Fibroblast of skin of right biceps (primary cell): ENCODE data around the gene RLIM.
"Not testable (repeated sequence)": the region's sequence is repeated elsewhere in the genome, so short reads cannot be mapped to it uniquely, and the experiment has no call there.

Experiments used
- DNase-seq: peaks from one replicate; pipeline ENCODE4 v3.0.0-alpha.2; 2013

The RLIM gene

DNA sequence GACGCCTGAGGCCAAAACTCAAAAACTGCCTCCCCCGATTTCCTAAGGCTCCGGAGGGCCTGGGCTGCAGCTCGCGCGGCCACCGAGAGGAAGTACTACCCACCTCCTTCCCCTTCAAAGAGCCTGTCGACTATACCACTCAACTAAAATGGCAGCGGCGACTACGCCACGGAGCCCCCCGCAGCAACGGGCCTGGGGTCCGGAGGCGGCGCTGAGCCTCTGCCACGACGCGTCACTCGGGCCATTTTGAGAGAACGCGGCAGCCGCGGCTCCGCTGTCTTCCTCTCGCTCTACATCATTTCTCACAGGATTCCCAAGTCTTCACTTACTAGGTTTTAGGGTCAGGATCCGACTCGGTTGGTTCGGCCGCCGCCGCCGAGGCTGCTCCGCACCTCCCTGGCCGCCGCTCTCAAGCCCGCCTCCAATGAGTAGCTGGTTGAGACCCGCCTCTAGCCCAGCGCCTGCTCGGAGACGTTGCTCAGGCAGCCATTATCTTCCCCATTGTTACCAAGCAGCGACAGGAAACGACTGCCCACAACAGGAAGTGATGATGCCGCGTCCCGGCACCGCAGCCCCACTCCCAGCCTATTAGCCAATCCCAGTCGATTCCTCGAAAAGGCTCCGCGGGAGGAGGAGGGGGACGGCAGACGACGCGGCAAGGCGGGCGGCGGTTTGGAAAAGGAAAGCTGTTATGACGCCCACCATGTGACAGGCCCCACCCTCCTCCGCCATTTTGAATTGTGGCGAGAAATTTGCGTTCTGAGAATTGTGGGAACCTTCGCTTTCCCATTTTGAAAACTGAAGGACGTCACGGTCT lies at the start of gene RLIM:
Gene RLIM, minus strand, starts transcription at position 532 of the 817 bp plus-strand sequence. CDS start 18,647 bp downstream, outside the sequence.
- peak; percentile 96 for DNase-seq

- DNase-seq = peak; percentile 29
Measured at GRCh38 chrX:74656079-74656745, 41.8 kb upstream of the RLIM start.

DNA sequence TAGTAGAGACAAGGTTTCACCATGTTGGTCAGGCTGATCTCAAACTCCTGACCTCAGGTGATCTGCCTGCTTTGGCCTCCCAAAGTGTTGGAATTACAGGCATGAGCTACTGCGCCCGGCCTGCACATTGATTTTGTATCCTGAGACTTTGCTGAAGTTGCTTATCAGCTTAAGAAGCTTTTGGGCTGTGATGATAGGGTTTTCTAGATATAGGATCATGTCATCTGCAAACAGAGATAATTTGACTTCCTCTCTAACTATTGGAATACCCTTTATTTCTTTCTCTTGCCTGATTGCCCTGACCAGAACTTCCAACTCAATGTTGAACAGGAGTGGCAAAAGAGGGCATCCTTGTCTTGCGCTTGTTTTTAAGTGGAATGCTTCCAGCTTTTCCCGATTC lies 40.5 kb upstream of the RLIM start:
- DNase-seq = not testable (repeated sequence)

- no peak for DNase-seq
Measured at GRCh38 chrX:74636749-74637314, 22.4 kb upstream of the RLIM start.

GRCh38 chrX:74613370-74614092 lies 893 bp downstream of the RLIM start:
- peak; percentile 43 for DNase-seq

GRCh38 chrX:74606799-74607198 lies 7.6 kb downstream of the RLIM start:
- DNase-seq = no peak

- no peak for DNase-seq
Measured at GRCh38 chrX:74606342-74606741, 8.1 kb downstream of the RLIM start.

DNA sequence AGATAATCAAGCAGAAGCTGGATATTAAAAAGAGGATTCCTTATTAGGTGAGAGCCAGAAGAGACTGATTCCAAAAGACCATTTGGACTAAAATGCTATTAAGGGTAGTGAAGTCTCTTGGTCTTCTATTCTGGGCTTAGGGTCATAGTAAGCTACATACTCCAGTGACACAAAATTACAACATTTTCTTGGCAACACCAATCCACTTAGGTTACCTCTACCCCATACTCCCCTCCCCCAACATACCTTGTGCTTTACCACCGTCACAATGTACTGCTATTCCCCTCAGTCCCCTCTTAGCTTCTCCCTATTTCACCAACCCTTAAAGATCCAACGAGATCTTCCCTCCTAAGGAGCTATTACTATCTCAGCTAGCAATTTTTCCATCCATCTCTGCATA lies 11.4 kb downstream of the RLIM start:
- DNase-seq = no peak

- DNase-seq = no peak
Measured at GRCh38 chrX:74602142-74602541, 12.3 kb downstream of the RLIM start.

- peak; percentile 2 for DNase-seq
Measured at GRCh38 chrX:74593593-74593992, 20.8 kb downstream of the RLIM start.

DNA sequence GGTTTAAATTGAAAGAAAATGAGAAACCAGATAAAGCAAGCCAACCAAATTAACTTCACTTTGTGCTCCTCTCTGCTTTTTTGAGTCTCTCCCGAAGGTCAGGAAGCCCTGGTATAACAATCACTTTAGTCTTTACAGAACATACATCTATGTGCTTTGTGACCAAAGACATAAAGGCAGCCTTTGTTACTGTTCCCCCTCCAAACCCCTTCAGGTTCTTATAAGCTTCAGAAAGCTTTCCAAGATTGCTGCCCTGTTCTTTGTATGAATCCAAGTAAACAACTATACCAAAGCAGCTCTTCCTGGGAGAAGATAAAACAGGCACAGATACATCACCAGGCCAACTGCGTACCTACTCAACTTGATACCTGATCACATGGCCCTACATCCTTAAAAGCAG lies 28.7 kb downstream of the RLIM start:
- no peak for DNase-seq

DNA sequence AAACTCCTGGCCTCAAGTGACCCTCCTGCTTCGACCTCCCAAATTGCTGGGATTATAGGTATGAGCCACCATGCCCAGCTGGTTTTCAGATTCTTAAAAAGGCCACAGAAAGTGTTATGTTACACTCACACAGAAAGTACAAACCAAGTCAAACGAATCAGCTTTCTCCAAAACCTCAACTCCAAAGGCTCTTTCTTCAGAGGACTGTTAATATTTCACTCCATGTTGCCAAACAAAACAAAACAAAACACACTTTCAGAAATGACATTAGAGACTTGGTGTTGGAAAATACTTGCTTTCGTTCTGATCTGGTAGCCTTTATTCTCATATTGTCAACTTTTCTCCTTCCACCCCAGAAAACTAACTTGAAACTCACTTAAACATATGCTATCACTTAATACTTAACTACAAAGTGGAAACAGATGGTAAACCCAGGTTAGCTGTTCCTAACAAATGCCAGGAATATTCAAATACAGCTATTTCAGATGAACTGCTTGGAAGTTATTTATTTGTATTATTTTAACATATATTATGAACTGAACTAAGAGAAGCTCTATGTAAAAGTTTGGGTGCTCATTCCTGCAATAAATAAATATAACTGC lies 34.7 kb downstream of the RLIM start:
- peak; percentile 15 for DNase-seq

GRCh38 chrX:74578137-74578536 lies 36.3 kb downstream of the RLIM start:
- DNase-seq = no peak

- DNase-seq = no peak
Measured at GRCh38 chrX:74557378-74557777, 57.0 kb downstream of the RLIM start.

- no peak for DNase-seq
Measured at GRCh38 chrX:74551934-74552333, 62.5 kb downstream of the RLIM start.

GRCh38 chrX:74550295-74550802 lies 64.1 kb downstream of the RLIM start:
- peak; percentile 68 for DNase-seq

DNA sequence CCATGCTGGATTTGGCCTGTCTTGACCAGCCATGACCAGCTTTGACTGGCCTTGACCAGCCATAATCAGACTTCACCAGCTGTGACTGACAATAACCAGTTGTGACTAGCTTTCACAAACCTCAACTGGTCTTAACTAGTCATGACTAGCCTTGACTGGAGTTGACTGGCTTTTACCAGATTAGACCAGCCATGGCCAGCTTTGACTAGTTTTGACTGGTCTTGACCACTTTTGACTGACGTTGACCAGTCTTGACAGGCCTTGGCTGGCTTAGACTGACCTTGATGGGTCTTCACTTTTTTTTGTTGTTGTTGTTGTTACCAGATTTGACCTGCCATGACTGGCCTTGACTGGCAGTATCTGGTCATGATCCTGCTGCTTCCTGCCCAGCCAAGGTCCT lies 67.4 kb downstream of the RLIM start:
- no peak for DNase-seq

DNA sequence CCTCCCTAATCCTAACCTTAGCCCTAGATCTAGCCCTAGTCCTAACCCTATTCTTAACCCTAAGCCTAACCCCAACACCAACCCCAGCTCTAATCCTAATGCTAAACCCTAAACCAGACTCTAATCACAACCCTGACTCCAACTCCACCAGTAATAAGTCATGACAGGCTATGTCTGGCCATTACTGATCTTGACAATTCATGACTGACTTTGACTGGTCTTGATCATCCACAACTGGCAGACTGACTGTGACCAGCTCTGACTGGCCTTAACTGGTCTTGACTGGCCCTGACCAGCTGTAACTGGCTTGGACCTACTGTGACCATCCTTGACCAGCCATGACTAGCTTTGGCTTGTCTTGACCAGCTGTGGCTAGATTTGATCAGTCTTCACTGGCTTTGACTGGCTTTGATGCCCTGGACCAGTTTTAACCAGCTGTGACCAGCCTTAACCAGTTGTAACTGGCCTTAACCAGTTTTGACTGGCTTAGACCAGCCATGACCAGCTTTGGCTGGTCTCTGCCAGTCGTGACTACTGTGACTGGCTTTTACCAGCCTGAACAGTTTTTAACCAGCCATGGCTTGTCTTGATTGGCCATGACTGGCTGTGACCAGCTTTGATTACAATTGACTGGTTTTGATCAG lies 68.4 kb downstream of the RLIM start:
- no peak for DNase-seq

DNA sequence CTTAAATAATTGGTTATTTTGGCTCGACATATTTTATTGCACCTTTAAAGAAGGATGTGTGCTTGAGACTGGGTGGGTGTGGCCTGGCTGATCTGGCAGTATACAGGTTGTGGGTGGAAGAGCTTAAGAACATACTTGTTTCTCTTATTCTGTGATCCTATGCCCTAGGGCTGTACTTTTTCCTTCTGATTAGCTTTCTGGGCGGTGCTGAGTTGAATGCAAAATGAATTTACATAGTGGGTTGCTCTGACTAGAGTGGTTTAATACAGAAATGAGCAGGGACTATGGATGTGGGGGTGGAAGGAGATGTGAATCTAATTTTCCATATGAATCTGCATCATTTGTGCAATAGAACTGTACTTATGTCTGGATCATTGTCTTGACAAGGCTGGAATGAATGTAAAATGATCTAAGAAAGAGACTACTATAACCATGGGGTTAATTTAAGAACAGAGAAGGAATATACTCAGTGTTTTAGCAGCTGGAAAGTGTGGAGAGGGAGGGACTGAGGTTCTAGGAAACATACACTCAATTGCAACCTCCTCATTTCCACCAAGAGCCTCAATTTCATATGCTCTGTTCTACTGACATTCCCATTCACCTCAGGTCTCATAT lies 73.7 kb downstream of the RLIM start:
- no peak for DNase-seq

DNA sequence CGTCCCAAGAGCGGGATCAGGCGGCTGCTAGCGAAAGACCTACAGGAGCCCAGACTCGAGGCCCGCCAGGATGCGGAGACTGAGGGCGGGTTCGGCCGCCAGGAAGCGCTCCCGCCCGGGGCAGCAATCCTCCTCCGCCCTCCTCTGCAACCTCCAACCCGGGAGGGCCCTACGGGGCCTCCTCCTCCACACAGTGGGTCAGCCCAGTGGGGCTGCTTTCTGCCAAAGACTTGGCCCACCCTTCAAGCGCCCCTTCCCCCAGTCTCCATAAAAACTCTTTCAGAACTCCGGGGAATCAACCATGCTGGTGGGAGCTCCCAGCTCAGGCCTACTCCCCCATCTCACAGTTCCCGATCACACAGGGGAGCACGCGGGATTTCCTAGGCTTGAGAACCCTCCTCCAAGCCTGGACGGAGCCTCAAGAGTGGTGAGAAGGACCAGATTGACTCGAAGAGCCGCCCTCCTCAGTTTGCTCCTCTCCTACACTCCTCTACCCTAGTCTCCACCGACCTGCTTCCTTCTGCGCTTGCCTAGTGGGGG lies 77.5 kb downstream of the RLIM start:
- peak; percentile 51 for DNase-seq

- DNase-seq = peak; percentile 83
Measured at GRCh38 chrX:74536152-74536831, 78.1 kb downstream of the RLIM start.
